ENCODE data around the gene INSM1. TPM values are rescaled to one million over a fixed set of nuclear protein-coding genes. Genes with fewer than 3 reads are reported as not detected.

Gene INSM1
- total RNA-seq, 3 donors from 2014 or later: 0.73 to 6.3 (median 2.8) TPM

GRCh38 chr20:20391766-20392165, 23.9 kb downstream of the INSM1 start:
- Histone ChIP-seq H3K36me3 (ENCODE audit: low read depth) (no peaks in the 10 kb centered on the region), H3K4me3 (no peak overlapping the region), H3K4me1 (ENCODE audit: low read depth) (no peaks in the 10 kb centered on the region), H3K9me3 (no peaks in the 10 kb centered on the region)
- no peak for DNase-seq
- ATAC-seq: no peak
- intact Hi-C loops (cut with DNase I, micrococcal nuclease): no loop called here
- TF ChIP-seq, protein P1, sequence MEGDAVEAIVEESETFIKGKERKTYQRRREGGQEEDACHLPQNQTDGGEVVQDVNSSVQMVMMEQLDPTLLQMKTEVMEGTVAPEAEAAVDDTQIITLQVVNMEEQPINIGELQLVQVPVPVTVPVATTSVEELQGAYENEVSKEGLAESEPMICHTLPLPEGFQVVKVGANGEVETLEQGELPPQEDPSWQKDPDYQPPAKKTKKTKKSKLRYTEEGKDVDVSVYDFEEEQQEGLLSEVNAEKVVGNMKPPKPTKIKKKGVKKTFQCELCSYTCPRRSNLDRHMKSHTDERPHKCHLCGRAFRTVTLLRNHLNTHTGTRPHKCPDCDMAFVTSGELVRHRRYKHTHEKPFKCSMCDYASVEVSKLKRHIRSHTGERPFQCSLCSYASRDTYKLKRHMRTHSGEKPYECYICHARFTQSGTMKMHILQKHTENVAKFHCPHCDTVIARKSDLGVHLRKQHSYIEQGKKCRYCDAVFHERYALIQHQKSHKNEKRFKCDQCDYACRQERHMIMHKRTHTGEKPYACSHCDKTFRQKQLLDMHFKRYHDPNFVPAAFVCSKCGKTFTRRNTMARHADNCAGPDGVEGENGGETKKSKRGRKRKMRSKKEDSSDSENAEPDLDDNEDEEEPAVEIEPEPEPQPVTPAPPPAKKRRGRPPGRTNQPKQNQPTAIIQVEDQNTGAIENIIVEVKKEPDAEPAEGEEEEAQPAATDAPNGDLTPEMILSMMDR (IDR thresholded peaks at IDR 0.05): no peak

- no peaks in the 10 kb centered on the region for H3K36me3 ChIP-seq (ENCODE audit: low read depth)
- no peak for ATAC-seq
- intact Hi-C loops (cut with DNase I, micrococcal nuclease): no loop called here
- H3K4me1 ChIP-seq (ENCODE audit: low read depth): no peaks in the 10 kb centered on the region
- no peaks in the 10 kb centered on the region for H3K9me3 ChIP-seq
- TF ChIP-seq, protein P1 (IDR thresholded peaks at IDR 0.05): no peak
- DNase-seq: no peak
- no peak overlapping the region for H3K4me3 ChIP-seq
Observed at GRCh38 chr20:20393207-20394120, 25.6 kb downstream of the INSM1 start.

DNA sequence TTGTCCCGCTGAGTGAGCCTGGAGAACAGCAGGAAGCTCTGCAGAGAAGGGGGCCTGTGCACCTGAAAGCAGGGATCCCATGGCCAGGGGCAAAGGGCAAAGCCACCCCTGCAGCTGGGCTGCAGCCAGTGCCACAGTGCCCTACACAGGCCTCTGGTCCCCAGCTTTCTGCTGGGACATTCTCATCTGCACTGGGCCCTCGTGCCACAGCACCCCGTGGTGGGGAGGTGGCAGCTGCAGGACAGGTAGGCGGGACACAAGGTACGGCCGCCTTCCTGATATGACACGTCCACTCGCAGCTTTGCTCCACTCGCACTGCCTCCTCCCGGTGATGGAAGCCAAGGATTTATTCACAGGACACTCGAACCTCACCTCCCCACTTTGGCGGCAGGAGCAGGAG, 27.2 kb downstream of the INSM1 start:
- DNase-seq (no peak), ATAC-seq (no peak)
- H3K9me3 ChIP-seq: no peaks in the 10 kb centered on the region
- H3K4me1 ChIP-seq (ENCODE audit: low read depth): peaks cover 2% of the 10 kb centered on the region
- TF ChIP-seq, protein P1 (IDR thresholded peaks at IDR 0.05): no peak
- intact Hi-C loops (cut with DNase I, micrococcal nuclease): no loop called here
- H3K4me3 ChIP-seq: no peak overlapping the region
- no peaks in the 10 kb centered on the region for H3K36me3 ChIP-seq (ENCODE audit: low read depth)

DNA sequence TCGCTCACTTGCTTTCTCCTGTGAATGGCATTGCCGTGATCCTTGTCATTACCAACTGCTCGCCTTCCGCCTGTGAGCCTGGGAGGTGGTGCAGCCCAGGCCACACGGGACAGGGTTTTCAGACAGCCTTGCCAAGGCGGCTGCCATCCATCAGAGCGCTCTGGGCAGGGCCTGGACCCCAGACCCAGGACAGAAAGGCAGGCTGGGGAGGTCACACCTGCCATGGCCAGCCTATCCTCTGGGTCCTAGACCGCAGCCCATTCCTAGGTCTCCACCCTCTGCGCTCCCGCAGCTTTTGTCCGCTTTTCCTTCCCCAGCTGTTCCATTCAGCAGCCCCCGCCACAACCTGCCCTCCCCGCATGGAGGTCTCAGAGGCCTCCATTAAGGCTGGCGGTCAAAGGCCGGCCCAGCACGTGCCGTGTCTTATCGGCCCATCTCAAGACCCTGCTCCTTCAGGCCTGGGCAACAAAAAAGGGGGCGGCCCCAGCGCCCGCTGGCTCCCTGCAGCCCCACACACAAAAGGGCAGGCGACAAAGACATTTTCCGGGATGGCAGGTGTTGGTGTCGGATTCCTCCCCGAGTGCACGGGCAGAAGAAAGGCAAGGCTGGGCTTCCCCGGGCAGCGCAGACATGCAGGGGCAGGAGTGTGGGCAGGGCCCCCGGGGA, 28.1 kb downstream of the INSM1 start:
- Histone ChIP-seq H3K9me3 (no peaks in the 10 kb centered on the region), H3K4me1 (ENCODE audit: low read depth) (peaks cover 2% of the 10 kb centered on the region), H3K36me3 (ENCODE audit: low read depth) (no peaks in the 10 kb centered on the region), H3K4me3 (no peak overlapping the region)
- no peak for DNase-seq
- ATAC-seq: no peak
- intact Hi-C loops (cut with DNase I, micrococcal nuclease): no loop called here
- TF ChIP-seq, protein P1 (IDR thresholded peaks at IDR 0.05): no peak

GRCh38 chr20:20396794-20397193, 28.9 kb downstream of the INSM1 start:
- ATAC-seq (no peak), DNase-seq (no peak)
- intact Hi-C loops (cut with DNase I, micrococcal nuclease): no loop called here
- Histone ChIP-seq H3K4me1 (ENCODE audit: low read depth) (peaks cover 2% of the 10 kb centered on the region), H3K36me3 (ENCODE audit: low read depth) (no peaks in the 10 kb centered on the region), H3K4me3 (no peak overlapping the region), H3K9me3 (no peaks in the 10 kb centered on the region)
- TF ChIP-seq, protein P1 (IDR thresholded peaks at IDR 0.05): no peak

Measured in mucosa of descending colon (tissue), 3 donors.